Measurements from ENCODE around the gene SLC44A5.
"Not testable (repeated sequence)": the region's sequence is repeated elsewhere in the genome, so short reads cannot be mapped to it uniquely, and the experiment has no call there.

SLC44A5 gene

DNA sequence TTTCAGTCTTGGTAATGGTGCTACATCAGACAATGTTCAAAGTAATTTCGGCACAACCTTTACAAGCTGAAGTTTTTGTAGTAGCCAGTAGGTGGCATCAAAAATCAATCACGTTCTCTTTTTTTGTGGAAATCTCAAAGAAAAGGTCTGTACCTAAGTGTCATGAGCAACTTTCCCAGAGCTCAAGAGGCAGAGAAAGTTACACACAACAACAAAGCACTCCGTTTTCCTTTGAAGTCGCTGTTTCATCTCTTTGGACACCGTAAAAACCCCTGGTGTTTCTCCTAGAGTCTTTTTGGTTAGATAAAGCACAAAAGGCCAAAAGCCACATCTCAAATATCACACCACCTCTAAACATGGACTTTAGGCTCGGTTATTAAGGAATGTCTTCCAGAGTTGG, 345.1 kb downstream of the SLC44A5 start:
- DNase-seq (ENCODE audit: low read depth) = no peak

DNA sequence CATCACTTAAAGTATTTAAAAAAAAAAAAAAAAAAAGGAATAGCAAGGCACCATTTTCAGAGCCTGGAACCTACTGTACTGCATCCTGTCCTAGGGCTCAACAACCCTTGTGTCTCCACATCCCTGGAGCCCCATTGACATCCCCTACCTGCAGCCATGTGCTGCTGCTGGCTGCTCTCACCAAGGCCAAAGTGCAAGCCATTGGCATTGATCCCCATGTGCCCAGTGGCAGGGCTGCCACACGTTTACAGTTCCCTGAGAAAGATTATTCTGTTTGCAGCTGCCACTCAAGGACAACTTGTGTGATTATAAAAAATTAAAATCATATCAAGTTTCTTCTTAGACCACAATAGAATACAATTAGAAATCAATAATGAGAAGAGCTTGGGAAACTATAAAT, 346.8 kb downstream of the SLC44A5 start:
- DNase-seq (ENCODE audit: low read depth) = no peak

DNA sequence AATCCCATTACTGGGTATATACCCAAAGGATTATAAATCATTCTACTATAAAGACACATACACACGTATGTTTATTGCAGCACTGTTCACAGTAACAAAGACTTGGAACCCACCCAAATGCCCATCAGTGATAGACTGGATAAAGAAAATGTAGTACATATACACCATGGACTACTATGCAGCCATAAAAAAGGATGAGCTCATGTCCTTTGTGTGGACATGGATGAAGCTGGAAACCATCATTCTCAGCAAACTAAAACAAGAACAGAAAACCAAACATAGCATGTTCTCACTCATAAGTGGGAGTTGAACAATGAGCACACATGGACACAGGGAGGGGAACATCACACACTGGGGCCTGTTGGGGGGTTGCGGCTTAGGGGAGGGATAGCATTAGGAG, 347.3 kb downstream of the SLC44A5 start:
- not testable (repeated sequence) for DNase-seq (ENCODE audit: low read depth)

DNA sequence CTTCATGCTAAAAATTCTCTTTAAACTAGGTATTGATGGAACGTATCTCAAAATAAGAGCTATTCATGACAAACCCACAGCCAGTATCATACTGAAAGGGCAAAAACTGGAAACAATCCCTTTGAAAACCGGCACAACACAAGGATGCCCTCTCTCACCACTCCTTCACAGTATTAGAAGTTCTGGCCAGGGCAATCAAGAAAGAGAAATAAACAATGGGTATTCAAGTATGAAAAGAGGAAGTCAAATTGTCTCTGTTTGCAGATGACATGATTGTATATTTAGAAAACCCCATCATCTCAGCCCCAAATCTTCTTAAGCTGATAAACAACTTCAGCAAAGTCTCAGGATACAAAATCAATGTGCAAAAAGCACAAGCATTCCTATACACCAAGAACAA, 349.0 kb downstream of the SLC44A5 start:
- not testable (repeated sequence) for DNase-seq (ENCODE audit: low read depth)

DNA sequence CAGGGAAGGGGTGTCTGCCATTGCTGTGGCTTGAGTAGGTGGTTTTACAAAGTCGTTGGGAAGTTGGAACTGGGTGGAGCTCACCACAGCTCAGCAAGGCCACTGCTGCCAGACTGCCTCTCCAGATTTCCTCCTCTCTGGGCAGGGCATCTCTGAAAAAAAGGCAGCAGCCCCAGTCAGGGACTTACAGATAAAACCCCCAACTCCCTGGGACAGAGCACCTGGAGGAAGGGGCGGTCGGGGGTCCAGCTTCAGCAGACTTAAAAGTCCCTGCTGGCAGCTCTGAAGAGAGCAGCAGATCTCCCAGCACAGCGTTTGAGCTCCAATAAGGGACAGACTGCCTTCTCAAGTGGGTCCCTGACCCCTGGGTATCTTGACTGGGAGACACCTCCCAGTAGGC, 352.6 kb downstream of the SLC44A5 start:
- DNase-seq (ENCODE audit: low read depth) = no peak

DNA sequence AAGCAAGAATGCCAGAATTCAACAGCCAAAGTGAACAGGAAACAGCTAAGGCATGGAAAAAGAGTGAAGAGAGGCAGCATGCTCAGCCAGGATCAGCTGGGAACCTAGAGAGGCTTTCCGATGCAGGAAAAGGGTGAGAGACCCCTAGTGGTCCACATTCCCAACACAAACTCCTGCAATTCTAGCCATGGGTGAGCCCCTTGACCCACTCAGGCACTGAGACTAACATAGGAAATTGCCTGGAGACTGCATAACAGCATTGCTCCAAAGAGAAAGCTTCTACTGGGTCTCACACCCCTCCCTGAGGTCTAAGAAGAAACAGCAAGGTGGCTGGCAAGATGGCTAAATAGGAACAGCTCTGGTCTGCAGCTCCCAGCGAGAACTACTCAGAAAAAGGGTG, 353.5 kb downstream of the SLC44A5 start:
- DNase-seq (ENCODE audit: low read depth) = no peak

DNA sequence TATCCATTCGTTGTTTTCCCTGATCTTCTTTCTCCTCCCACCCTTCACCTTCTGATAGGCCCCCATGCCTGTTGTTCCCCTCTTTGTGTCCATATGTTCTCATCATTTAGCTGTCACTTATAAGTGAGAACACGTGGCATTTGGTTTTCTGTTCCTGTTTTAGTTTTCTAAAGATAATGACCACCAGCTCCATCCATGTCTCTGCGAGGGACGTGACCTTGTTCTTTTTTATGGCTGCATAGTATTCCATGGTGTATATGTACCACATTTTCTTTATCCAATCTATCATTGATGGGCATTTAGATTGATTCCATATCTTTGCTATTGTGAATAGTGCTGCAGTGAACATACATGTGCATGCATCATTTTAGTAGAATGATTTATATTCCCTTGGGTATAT, 360.8 kb downstream of the SLC44A5 start:
- not testable (repeated sequence) for DNase-seq (ENCODE audit: low read depth)

DNA sequence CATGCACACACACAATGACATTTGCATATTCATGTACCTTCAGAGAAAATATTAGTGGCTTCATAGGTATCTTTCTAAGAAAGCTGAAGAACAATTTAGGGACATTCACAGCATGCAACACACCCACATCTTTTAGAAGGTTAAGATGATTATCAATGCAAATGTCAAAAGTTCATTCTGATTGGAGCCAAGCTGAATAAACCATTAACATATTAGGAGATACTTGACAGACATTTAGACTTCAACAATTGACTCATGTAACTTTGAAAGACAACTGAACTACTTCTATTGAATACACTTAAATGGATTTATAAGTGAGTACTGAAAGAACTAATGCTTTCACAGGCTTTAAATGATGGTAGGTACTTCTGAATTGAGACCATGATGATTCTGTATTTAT, 365.7 kb downstream of the SLC44A5 start:
- DNase-seq (ENCODE audit: low read depth) = no peak

DNA sequence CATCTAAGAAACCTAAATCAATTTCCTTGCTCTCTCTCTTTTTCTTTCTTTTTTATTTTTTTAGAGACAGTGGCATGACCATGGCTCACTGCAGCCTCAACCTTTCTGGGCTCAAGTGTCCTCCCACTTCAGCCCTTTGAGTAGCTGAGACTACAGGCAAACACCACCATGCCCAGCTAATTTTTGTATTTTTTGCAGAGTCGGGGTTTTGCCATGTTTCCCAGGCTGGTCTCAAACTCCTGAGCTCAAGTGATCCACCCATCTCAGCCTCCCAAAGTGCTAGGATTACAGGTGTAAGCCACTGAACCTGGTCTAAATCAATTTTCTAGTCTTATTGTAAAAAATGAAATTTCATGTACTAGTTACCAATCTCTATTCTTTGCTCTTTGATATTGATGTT, 367.8 kb downstream of the SLC44A5 start:
- DNase-seq (ENCODE audit: low read depth) = no peak

DNA sequence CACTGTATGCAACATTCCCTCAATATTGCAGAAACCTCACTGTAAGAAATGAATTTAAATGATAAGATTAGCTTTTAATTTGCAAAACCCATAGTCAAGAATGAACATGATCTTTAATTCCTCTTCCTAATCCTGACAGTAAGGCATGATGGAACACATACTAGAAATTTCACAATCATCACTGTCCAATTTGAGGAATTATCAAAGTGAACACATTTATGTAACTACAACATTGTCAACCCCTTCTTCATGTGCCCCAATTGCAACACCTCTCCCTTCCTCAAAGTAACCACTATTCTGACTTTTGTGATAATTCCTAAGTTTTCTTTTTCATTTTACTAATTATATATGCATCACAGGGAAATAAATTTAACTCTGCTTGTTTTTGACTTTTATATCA, 373.6 kb downstream of the SLC44A5 start:
- no peak for DNase-seq (ENCODE audit: low read depth)

DNA sequence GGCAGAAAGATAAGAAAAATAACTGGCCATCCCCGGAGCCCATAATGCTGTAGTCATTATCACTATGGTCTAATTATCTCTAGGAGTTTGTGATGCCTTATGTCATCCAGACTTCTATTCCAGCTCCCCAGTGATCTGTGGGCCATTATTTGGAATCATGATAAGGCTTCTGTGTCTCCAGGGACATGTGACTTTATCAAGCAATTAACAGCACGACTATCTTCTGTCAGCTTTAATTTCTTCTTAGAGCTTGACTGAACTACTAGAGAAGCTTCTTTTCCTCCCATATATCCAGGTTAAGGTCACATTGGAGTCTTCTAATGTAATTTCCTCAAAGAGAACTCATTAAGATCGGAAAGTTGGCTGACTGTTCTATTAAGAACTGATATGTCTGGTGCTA, 376.4 kb downstream of the SLC44A5 start:
- DNase-seq (ENCODE audit: low read depth) = no peak

DNA sequence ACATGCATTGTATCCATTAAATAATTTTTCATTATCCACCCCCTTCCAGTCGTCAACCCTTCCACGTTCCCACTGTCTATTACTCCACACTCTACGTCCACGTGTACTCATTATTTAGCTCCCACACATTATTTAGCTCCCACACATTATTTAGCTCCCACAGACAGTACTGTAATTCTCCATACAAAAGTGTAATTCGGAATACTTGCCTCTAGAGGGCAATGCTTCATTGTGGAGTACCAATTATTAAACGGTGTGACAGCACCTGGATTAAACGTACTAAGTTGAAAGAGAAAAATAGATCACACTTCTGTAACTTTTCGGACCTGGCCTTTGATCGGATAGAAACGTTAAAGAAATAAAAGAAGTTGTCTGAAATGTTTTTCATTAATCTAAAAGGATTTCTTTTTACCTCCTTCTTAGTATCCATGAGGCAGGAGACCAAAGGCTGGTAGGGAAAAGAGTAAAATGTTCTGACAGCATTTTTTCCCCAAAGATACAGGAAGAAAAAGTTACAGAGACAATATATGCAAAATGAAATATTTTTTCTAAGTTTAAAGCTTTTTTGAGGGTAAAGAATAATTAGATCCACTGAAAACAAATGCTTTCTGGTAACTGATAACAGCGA, 377.5 kb downstream of the SLC44A5 start:
- DNase-seq (ENCODE audit: low read depth) = no peak

DNA sequence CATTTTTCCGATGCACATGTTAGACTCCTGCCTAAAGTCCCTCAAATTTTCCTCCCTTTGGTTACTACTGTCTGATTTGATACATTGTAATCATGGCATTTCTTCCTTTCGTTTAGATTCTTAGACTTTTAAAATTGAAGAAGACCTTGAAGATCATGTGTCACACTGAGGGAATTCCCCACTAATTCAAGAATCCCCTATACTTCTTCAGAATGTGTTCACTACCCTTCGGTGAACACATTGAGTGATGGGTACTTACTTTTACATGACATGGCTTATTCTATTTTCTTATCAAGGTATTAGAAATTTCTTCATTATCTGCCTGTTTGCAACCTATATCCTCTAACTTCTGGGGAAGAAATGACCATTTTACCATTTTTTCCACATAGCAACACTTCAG, 390.8 kb downstream of the SLC44A5 start:
- no peak for DNase-seq (ENCODE audit: low read depth)

DNA sequence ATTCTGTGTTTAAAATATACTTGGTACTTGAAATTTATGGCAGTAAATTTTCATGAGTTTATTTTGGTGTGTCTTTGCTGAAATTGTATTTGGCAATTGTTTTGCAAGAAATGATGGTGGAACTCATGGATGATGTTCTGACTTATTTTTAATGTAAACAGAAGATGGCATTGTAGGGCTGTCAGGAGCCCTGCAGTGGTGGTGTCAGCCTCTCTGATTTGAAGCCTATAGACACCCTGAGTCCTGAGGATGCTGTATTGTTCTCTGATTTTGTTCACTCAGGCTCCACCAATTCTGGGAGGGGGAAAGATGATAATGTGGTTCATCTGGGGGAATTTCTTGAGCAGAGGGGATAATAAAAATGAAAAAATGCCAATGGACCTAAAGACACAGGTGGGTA, 396.9 kb downstream of the SLC44A5 start:
- DNase-seq (ENCODE audit: low read depth) = no peak

DNA sequence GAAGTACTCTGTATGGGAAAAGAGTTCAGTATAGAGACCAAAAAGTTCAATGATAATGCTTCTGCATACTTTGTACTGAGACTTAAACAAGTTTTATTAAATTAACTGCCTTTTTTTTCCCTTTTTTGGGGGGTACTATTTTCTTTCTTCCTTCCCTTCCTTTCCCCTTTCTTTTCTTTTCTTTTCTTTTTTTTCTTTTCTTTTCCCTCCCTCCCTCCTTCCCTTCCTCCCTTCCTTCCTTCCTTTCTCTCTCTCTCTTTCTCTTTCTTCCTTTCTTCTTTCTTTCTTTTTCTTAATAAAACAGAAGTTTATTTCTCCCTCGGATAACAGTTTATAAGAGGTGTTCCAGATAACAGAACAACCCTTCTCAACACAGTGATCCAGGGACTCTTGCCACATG, 399.3 kb downstream of the SLC44A5 start:
- no peak for DNase-seq (ENCODE audit: low read depth)

DNA sequence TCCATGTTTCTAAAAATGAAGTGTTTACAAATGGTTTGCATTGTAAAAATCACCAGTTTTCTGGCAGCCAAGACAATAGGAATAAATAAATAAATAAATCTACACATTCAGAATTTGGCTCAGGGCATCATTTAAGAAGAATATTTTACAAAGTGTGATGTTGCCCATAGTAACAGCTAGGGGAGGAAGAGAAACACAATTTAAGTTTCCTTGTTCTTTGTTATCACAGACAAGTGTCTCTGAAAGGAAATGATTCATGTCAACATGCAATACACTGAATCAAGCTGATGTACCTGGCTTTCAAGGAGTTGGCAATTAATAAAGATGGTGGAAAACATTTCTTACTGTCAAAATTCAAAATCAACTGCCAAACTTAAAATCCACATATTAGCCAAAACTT, 402.1 kb downstream of the SLC44A5 start:
- no peak for DNase-seq (ENCODE audit: low read depth)

DNA sequence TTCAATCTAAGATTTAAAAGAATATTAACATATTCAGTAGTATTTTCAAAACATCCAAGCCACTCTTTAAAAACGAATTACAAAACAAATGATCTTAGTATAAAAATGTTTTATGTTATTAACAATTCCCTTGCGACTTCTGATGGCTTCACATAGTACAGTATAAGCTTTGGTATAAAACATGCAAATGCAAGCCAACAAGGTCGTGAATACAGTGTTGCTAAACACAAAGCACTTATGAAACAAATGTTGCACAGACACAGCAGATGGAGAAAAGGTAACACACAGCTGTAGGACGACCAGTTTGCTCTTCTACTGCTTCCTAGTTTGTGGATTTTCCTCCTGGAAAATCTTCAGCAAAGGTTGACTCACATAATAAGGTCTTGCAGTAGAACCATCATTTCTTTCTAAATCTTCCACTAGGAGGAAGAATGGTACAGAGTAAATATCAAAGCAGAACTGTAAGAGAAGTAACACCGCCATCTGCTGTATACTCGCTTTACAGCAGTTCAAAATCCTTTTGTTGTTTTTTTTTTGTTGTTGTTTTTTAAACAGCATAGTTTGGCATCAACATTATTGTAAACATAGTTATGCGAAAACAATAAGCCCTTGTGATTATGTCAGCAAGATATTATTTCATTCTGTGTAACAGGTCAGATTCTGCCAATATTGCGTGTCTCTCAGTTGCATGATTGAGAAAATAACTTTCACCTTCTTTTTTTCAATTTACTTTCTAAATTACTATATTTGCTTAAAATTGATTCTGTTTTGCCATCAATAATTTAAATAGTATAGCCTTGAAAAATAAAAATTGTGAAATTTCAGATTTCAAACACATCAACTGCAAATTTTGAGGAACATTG, 407.3 kb downstream of the SLC44A5 start:
- peak; percentile 6 for DNase-seq (ENCODE audit: low read depth)

DNA sequence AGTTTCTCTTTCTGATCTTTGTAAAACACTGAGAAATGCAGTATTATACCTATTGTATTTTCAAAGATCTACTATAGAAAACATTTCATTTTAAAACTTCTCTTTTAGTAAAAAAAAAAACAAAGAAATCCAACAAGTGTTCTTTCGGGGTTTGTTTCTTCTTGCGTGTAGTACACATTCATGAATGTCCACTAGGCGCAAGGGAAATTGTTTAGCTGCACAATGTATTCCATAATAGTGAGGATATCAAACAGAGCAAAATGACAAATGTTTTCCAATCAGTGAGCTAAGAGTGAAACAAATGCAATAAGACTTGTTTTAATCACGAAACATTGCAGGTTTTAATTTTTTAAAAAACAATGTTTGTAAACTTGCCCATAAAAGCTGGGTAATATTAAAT, 408.2 kb downstream of the SLC44A5 start:
- DNase-seq (ENCODE audit: low read depth) = no peak

DNA sequence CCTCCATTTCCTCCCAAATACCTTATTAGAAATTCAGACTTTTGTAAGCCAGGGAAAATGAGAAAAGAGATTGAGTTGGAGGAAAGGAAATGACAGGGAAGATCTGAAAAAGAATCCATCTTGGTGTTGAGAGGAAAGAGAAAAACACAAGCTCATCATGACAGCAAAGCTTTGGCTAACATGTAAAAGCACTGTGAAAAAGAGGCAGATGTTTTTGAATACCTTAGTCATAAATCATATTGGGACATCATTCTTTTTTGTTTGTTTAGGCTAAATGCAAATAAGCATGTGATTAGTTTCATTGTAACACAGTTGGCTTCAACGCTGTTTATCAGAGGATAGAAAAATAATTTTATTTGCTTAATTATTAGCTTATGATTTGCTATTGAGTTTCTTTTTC, 412.2 kb downstream of the SLC44A5 start:
- DNase-seq (ENCODE audit: low read depth) = no peak

DNA sequence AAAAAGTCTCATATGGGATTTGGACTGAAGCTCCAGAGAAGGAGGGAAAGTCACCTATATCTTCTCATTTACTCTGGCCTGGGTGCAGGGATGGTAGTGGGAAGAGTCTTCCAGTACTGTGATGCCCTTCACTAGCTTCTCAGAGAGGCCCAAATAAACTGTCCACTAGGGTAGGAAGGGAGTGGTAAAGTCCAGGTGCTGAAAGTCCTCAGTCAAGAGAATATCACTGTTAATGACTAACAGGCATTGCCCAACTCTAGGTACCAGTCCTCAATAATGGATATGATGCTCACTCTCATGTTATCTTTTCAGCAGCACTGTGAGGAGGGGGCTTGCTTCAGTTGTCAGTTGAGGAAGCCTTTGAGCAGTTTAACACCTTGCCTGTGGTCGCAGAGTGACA, 412.8 kb downstream of the SLC44A5 start:
- DNase-seq (ENCODE audit: low read depth) = no peak

DNA sequence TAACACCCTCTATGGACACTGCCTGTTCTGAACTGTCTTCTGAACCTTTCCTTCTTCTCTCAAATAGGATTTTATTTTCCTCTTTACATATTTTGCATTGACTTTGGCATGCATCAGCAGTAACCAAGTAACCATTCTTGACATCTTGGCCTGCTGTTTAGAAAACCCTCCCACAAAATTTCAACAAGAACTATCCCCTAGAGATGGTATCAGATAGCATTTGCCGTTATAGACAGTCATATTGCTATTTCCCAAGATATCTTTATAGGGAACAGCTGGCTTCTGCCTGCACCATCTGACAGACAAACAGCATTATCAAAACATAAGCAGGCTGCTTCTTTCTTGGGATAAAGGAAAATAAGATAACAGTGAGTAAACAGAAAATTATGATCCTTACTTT, 422.0 kb downstream of the SLC44A5 start:
- no peak for DNase-seq (ENCODE audit: low read depth)

DNA sequence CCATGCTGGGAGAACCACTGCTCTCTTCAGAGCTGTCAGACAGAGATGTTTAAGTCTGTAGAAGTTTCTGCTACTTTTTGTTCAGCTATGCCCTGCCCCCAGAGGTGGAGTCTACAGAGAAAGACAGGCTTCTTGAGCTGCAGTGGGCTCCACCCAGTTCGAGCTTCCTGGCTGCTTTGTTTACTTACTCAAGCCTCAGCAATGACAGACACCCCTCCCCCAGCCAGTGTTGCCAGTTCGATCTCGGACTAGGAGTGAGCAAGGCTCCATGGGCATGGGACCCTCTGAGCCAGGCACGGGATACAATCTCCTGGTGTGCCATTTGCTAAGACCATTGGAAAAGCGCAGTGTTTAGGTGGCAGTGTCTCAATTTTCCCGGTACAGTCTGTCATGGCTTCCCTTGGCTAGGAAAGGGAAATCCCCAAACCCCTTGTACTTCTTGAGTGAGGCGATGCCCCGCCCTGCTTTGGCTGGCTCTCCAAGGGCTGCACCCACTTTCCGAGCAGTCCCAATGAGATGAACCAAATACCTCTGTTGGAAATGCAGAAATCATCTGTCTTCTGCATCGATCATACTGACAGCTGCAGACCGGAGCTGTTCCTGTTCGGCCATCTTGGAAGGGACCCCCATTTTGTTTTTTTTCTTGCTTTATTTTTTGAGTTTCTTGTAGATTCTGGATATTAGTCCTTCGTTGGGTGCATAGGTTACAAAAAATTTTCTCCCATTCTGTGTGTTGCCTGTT, 429.5 kb downstream of the SLC44A5 start:
- DNase-seq (ENCODE audit: low read depth) = not testable (repeated sequence)
